H9 (cell line): ENCODE results near the gene ATP13A4. TPM values are rescaled to one million over a fixed set of nuclear protein-coding genes. Genes with fewer than 3 reads are reported as not detected.

Source experiments
- DNase-seq: peaks from one replicate; pipeline ENCODE4 v3.0.0-alpha.2; 2017
- H2AFZ ChIP-seq: one replicate; pipeline ENCODE4 v1.6.1; 2013; ENCODE audit warnings: mild to moderate bottlenecking, low read length, control low read depth, moderate library complexity
- H2AK5ac ChIP-seq: 2 replicates; pipeline ENCODE4 v1.6.1; 2013; ENCODE audit warnings: low read length, control low read depth, mixed read lengths; ENCODE audit not compliant: insufficient read length
- H2BK120ac ChIP-seq: one replicate; pipeline ENCODE4 v1.6.1; 2013; ENCODE audit warnings: low read depth, mild to moderate bottlenecking, low read length, control low read depth, inconsistent platforms; ENCODE audit not compliant: poor library complexity, severe bottlenecking
- H2BK12ac ChIP-seq: 2 replicates; pipeline ENCODE4 v1.6.1; 2013; ENCODE audit warnings: low read length, control low read depth, mixed read lengths, low read depth; ENCODE audit not compliant: insufficient read length
- H2BK15ac ChIP-seq: 2 replicates; pipeline ENCODE4 v1.6.1; 2013; ENCODE audit warnings: low read depth, low read length, control low read depth
- H2BK20ac ChIP-seq: one replicate; pipeline ENCODE4 v1.6.1; 2013; ENCODE audit warnings: low read depth, mild to moderate bottlenecking, low read length, control low read depth, inconsistent platforms; ENCODE audit not compliant: poor library complexity, severe bottlenecking
- H2BK5ac ChIP-seq: 2 replicates; pipeline ENCODE4 v1.6.1; 2013; ENCODE audit warnings: low read length, control low read depth, mixed read lengths; ENCODE audit not compliant: insufficient read length
- H3K14ac ChIP-seq: 2 replicates; pipeline ENCODE4 v1.6.1; 2013; ENCODE audit warnings: low read length, control low read depth; ENCODE audit not compliant: insufficient read depth
- H3K18ac ChIP-seq: 2 replicates; pipeline ENCODE4 v1.6.1; 2013; ENCODE audit warnings: low read depth, mild to moderate bottlenecking, mixed read lengths, low read length, control low read depth; ENCODE audit not compliant: insufficient read length
- H3K23ac ChIP-seq: 2 replicates; pipeline ENCODE4 v1.6.1; 2013; ENCODE audit warnings: low read length, control low read depth, mixed read lengths, low read depth; ENCODE audit not compliant: insufficient read length
- H3K23me2 ChIP-seq: 2 replicates; pipeline ENCODE4 v1.6.1; 2013; ENCODE audit warnings: low read depth, mild to moderate bottlenecking, mixed read lengths, low read length, control low read depth; ENCODE audit not compliant: insufficient read length, poor library complexity, severe bottlenecking
- H3K27ac ChIP-seq: 2 replicates; pipeline ENCODE4 v1.5.1; 2013; ENCODE audit warnings: low read length, control low read depth, mixed read lengths, low read depth; ENCODE audit not compliant: insufficient read length
- H3K27me3 ChIP-seq: 2 replicates; pipeline ENCODE4 v1.6.1; 2013; ENCODE audit warnings: low read length, control low read depth, inconsistent platforms; ENCODE audit not compliant: insufficient read depth
- H3K4ac ChIP-seq: 2 replicates; pipeline ENCODE4 v1.6.1; 2013; ENCODE audit warnings: low read depth, mild to moderate bottlenecking, control low read depth, inconsistent platforms, low read length, moderate library complexity
- H3K4me1 ChIP-seq: 2 replicates; pipeline ENCODE4 v1.6.1; 2013; ENCODE audit warnings: low read length, control low read depth, inconsistent platforms; ENCODE audit not compliant: insufficient read depth
- H3K4me2 ChIP-seq: 2 replicates; pipeline ENCODE4 v1.6.1; 2013; ENCODE audit warnings: low read length, control low read depth, mixed read lengths; ENCODE audit not compliant: insufficient read length, insufficient read depth
- H3K56ac ChIP-seq: 2 replicates; pipeline ENCODE4 v1.6.1; 2013; ENCODE audit warnings: low read depth, mild to moderate bottlenecking, mixed read lengths, low read length, control low read depth; ENCODE audit not compliant: insufficient read length
- H3K79me1 ChIP-seq: 2 replicates; pipeline ENCODE4 v1.6.1; 2013; ENCODE audit warnings: low read depth, mild to moderate bottlenecking, moderate library complexity, low read length, control low read depth, inconsistent platforms; ENCODE audit not compliant: insufficient read depth, poor library complexity, severe bottlenecking
- H3K79me2 ChIP-seq: 2 replicates; pipeline ENCODE4 v1.6.1; 2013; ENCODE audit warnings: low read length, control low read depth, inconsistent platforms; ENCODE audit not compliant: insufficient read depth
- H3K9ac ChIP-seq: 2 replicates; pipeline ENCODE4 v1.6.1; 2013; ENCODE audit warnings: low read length, control low read depth, mixed read lengths; ENCODE audit not compliant: insufficient read length; ENCODE audit errors: extremely low read depth
- H3K9me3 ChIP-seq: one replicate; pipeline ENCODE4 v1.6.1; 2013; ENCODE audit warnings: low read depth, low read length, inconsistent platforms; ENCODE audit not compliant: control insufficient read depth
- H3T11ph ChIP-seq: one replicate; pipeline ENCODE4 v1.6.1; 2013; ENCODE audit warnings: mild to moderate bottlenecking, low read length, control low read depth, inconsistent platforms
- H4K20me1 ChIP-seq: one replicate; pipeline ENCODE4 v1.6.1; 2013; ENCODE audit not compliant: control insufficient read depth, insufficient read length, insufficient read depth
- H4K5ac ChIP-seq: 2 replicates; pipeline ENCODE4 v1.6.1; 2013; ENCODE audit warnings: low read depth, mild to moderate bottlenecking, mixed read lengths, low read length, control low read depth; ENCODE audit not compliant: insufficient read length
- H4K8ac ChIP-seq: replicated peaks from 2 replicates; pipeline ENCODE4 v1.6.1; 2013; ENCODE audit warnings: low read length, control low read depth, mixed read lengths, low read depth; ENCODE audit not compliant: insufficient read length
- H4K91ac ChIP-seq: 2 replicates; pipeline ENCODE4 v1.6.1; 2013; ENCODE audit warnings: low read depth, mild to moderate bottlenecking, moderate library complexity, mixed read lengths, low read length, control low read depth; ENCODE audit not compliant: insufficient read length
- H3K27ac Mint-ChIP-seq, 3 experiments: 2 replicates in 2 of 3; 3 replicates in 1 of 3; pipeline ENCODE4 v1.8.0; 2020 to 2021; ENCODE audit warnings: mixed read lengths in 3 of 3, mild to moderate bottlenecking in 1 of 3, moderate library complexity in 1 of 3
- H3K27me3 Mint-ChIP-seq: 2 replicates; pipeline ENCODE4 v1.8.0; 2021; ENCODE audit warnings: low read depth, mild to moderate bottlenecking, moderate library complexity, mixed read lengths
- H3K36me3 Mint-ChIP-seq, 3 experiments: 2 replicates in 2 of 3; 3 replicates in 1 of 3; pipeline ENCODE4 v1.8.0; 2020 to 2021; ENCODE audit warnings: low read depth in 3 of 3, mixed read lengths in 3 of 3; ENCODE audit not compliant: insufficient read depth in 1 of 3
- H3K4me1 Mint-ChIP-seq, 2 experiments: 2 replicates each; pipeline ENCODE4 v1.8.0; 2020; ENCODE audit warnings: mixed read lengths in 2 of 2
- H3K4me3 Mint-ChIP-seq, 2 experiments: 2 replicates in 1 of 2; 3 replicates in 1 of 2; pipeline ENCODE4 v1.8.0; 2020 to 2021; ENCODE audit warnings: mild to moderate bottlenecking in 2 of 2, mixed read lengths in 2 of 2, moderate library complexity in 1 of 2
- H3K9me3 Mint-ChIP-seq, 2 experiments: 2 replicates in 1 of 2; 3 replicates in 1 of 2; pipeline ENCODE4 v1.8.0; 2020; ENCODE audit warnings: mild to moderate bottlenecking in 2 of 2, mixed read lengths in 2 of 2, moderate library complexity in 1 of 2
- WGBS: extraction: QIAGEN DNeasy Blood & Tissue Kit; methylation state at CpG from one replicate; pipeline ENCODE4 v1.1.7; 2013; ENCODE audit warnings: missing lambda C conversion rate, low lambda C conversion rate, mixed read lengths; ENCODE audit not compliant: insufficient read length; ENCODE audit errors: extremely low coverage; 5-methylcytosine and 5-hydroxymethylcytosine counted together
- total RNA-seq: library from RNA; stranded (reverse); gene quantifications from 2 replicates; pipeline ENCODE4 v1.2.1, GENCODE V29; 2021
- TF ChIP-seq, protein P1 (sequence below): fragments of 200-600 bp; sonication (generic); conservative IDR thresholded peaks from 3 replicates; pipeline ENCODE4 v1.8.0; 2021; ENCODE audit warnings: antibody characterized with exemption, mild to moderate bottlenecking

The ATP13A4 gene
- total RNA-seq, 1 experiment from 2014 or later: 0.13 TPM

DNA sequence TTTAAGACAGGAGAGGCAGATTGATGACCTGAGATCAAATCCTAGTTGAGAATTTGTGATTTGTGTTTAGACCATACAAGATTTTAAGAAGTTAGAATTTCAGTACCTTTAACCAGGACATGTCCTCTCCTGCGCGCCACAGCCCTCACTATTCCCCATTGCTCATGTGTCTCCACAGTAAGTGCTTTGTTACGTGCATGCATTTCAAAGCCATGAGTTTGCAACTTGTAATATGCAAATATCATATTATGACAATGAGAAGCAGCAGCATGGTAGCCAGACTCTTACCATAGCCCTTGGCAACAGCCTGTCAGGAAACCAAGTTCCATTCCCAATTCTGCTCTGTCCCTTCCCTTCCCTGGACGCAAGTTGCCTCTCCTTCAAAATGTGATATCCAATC is 102.8 kb downstream of the ATP13A4 start:
- Mint-ChIP-seq H3K4me3 (no peak overlapping the region), H3K4me1 (peaks cover 0 to 7% of the 10 kb centered on the region in 2 experiments; a peak in 2 of 4 replicates), H3K27ac (no peak overlapping the region), H3K27me3 (peaks cover 1% of the 10 kb centered on the region; the same call in 1 of the 2 replicates), H3K9me3 (no peaks in the 10 kb centered on the region), H3K36me3 (no peaks in the 10 kb centered on the region)
- no peak overlapping the region for H3K4me2 ChIP-seq
- no peaks in the 10 kb centered on the region for H3K23me2 ChIP-seq
- no peak overlapping the region for H2AFZ ChIP-seq
- H2BK120ac ChIP-seq: no peak overlapping the region
- H3K18ac ChIP-seq: no peak overlapping the region
- no peaks in the 10 kb centered on the region for H4K20me1 ChIP-seq
- H3K4me1 ChIP-seq: no peaks in the 10 kb centered on the region
- H2BK12ac ChIP-seq: no peak overlapping the region
- H3K9ac ChIP-seq: no peak overlapping the region
- no peak overlapping the region for H3K14ac ChIP-seq
- H3K23ac ChIP-seq: no peak overlapping the region
- no peak overlapping the region for H3T11ph ChIP-seq
- H3K9me3 ChIP-seq: no peaks in the 10 kb centered on the region
- H2BK5ac ChIP-seq: no peak overlapping the region
- WGBS: no CpG with 5 or more reads among the region's 4 CpGs
- no peak overlapping the region for H2AK5ac ChIP-seq
- H3K56ac ChIP-seq: no peak overlapping the region
- no peak overlapping the region for H2BK20ac ChIP-seq
- no peak overlapping the region for H3K27ac ChIP-seq
- no peak overlapping the region for H2BK15ac ChIP-seq
- TF ChIP-seq, protein P1, sequence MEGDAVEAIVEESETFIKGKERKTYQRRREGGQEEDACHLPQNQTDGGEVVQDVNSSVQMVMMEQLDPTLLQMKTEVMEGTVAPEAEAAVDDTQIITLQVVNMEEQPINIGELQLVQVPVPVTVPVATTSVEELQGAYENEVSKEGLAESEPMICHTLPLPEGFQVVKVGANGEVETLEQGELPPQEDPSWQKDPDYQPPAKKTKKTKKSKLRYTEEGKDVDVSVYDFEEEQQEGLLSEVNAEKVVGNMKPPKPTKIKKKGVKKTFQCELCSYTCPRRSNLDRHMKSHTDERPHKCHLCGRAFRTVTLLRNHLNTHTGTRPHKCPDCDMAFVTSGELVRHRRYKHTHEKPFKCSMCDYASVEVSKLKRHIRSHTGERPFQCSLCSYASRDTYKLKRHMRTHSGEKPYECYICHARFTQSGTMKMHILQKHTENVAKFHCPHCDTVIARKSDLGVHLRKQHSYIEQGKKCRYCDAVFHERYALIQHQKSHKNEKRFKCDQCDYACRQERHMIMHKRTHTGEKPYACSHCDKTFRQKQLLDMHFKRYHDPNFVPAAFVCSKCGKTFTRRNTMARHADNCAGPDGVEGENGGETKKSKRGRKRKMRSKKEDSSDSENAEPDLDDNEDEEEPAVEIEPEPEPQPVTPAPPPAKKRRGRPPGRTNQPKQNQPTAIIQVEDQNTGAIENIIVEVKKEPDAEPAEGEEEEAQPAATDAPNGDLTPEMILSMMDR: no peak
- no peak overlapping the region for H3K4ac ChIP-seq
- DNase-seq: no peak
- H4K91ac ChIP-seq: no peak overlapping the region
- no peak overlapping the region for H4K5ac ChIP-seq
- no peaks in the 10 kb centered on the region for H3K79me2 ChIP-seq
- no peak overlapping the region for H4K8ac ChIP-seq
- no peaks in the 10 kb centered on the region for H3K27me3 ChIP-seq
- H3K79me1 ChIP-seq: no peaks in the 10 kb centered on the region
